Muscle of leg (tissue), 11 donors: ENCODE results near the gene ZNF341. TPM values are rescaled to one million over a fixed set of nuclear protein-coding genes. Genes with fewer than 3 reads are reported as not detected.

Experiments used
- DNase-seq: peaks from one replicate; pipeline ENCODE4 v3.0.0; 2013
- H3K27ac ChIP-seq: one replicate; pipeline ENCODE4 v1.5.1; 2013; ENCODE audit warnings: mild to moderate bottlenecking, low read length, control low read depth
- H3K27me3 ChIP-seq: one replicate; pipeline ENCODE4 v1.6.1; 2013; ENCODE audit warnings: low read length; ENCODE audit not compliant: control insufficient read depth, insufficient read depth
- H3K36me3 ChIP-seq: one replicate; pipeline ENCODE4 v1.6.1; 2013; ENCODE audit warnings: low read length; ENCODE audit not compliant: control insufficient read depth, insufficient read depth
- H3K4me1 ChIP-seq: one replicate; pipeline ENCODE4 v1.6.1; 2013; ENCODE audit warnings: low read length; ENCODE audit not compliant: control insufficient read depth, insufficient read depth
- H3K4me3 ChIP-seq: one replicate; pipeline ENCODE4 v1.5.1; 2013; ENCODE audit warnings: low read length, control low read depth
- H3K9me3 ChIP-seq: replicated peaks from 2 replicates; pipeline ENCODE4 v1.6.1; 2013; ENCODE audit warnings: low read depth, low read length; ENCODE audit not compliant: control insufficient read depth
- WGBS: methylation state at CpG from one replicate; pipeline ENCODE4 v1.1.5; 2013; ENCODE audit warnings: missing lambda C conversion rate; ENCODE audit not compliant: insufficient coverage; 5-methylcytosine and 5-hydroxymethylcytosine counted together
- polyA plus RNA-seq, 8 donors: library from polyadenylated mRNA; unstranded; fragments of 120-200 nt; gene quantifications; one replicate each; pipeline versions ENCODE4 v1.2.1 to v1.2.3, GENCODE V29; 2013; ENCODE audit warnings: inconsistent platforms in 1 of 8, low replicate concordance in 1 of 8; ENCODE audit not compliant: insufficient read length in 8 of 8, insufficient read depth in 1 of 8
- total RNA-seq: library from RNA; stranded (reverse); fragments of 120-200 nt; gene quantifications from one replicate; pipeline ENCODE4 v1.2.4, GENCODE V29; 2013

Gene ZNF341
- total and polyA plus RNA-seq, 9 donors, result 1.3 to 3.2 (median 2.8) TPM

GRCh38 chr20:33730946-33731692, 677 bp upstream of the ZNF341 start:
- Histone ChIP-seq H3K27me3 (peaks cover 2% of the 10 kb centered on the region), H3K36me3 (no peaks in the 10 kb centered on the region), H3K4me1 (peaks cover 23% of the 10 kb centered on the region), H3K4me3 (peak overlapping the region; percentile 64), H3K27ac (peak overlapping the region; percentile 96), H3K9me3 (peaks cover 4% of the 10 kb centered on the region)
- 64% methylated on average over 12 of the region's 18 CpGs for WGBS
- no peak for DNase-seq

- WGBS, result 1% methylated on average over 68 of the region's 68 CpGs
- Histone ChIP-seq H3K9me3 (peaks cover 15% of the 10 kb centered on the region), H3K4me1 (peaks cover 23% of the 10 kb centered on the region), H3K4me3 (peak overlapping the region; percentile 58), H3K36me3 (no peaks in the 10 kb centered on the region), H3K27me3 (peaks cover 2% of the 10 kb centered on the region), H3K27ac (peak overlapping the region; percentile 87)
- DNase-seq, result peak; percentile 96
Measured at GRCh38 chr20:33732166-33732970, 572 bp downstream of the ZNF341 start.

- no peaks in the 10 kb centered on the region for H3K36me3 ChIP-seq
- DNase-seq, result peak; percentile 58
- peak overlapping the region; percentile 62 for H3K27ac ChIP-seq
- no peak overlapping the region for H3K4me3 ChIP-seq
- H3K9me3 ChIP-seq, result peaks cover 18% of the 10 kb centered on the region
- peaks cover 23% of the 10 kb centered on the region for H3K4me1 ChIP-seq
- H3K27me3 ChIP-seq, result peaks cover 2% of the 10 kb centered on the region
- WGBS, result 44% methylated on average over 2 of the region's 6 CpGs
Measured at GRCh38 chr20:33733654-33734576, 2.1 kb downstream of the ZNF341 start.

GRCh38 chr20:33736962-33737361, 5.2 kb downstream of the ZNF341 start:
- Histone ChIP-seq H3K27me3 (no peaks in the 10 kb centered on the region), H3K27ac (no peak overlapping the region), H3K4me3 (no peak overlapping the region), H3K36me3 (no peaks in the 10 kb centered on the region), H3K9me3 (peaks cover 18% of the 10 kb centered on the region), H3K4me1 (peaks cover 16% of the 10 kb centered on the region)
- no peak for DNase-seq
- no CpG with 5 or more reads among the region's 3 CpGs for whole genome bisulfite sequencing

- WGBS, result 89% methylated on average over 6 of the region's 7 CpGs
- peaks cover 18% of the 10 kb centered on the region for H3K9me3 ChIP-seq
- no peak for DNase-seq
Measured at GRCh38 chr20:33739493-33739892, 7.7 kb downstream of the ZNF341 start.

GRCh38 chr20:33740189-33740588, 8.4 kb downstream of the ZNF341 start:
- Histone ChIP-seq H3K27me3 (no peaks in the 10 kb centered on the region), H3K4me1 (no peaks in the 10 kb centered on the region), H3K36me3 (no peaks in the 10 kb centered on the region), H3K27ac (no peak overlapping the region), H3K9me3 (peaks cover 18% of the 10 kb centered on the region), H3K4me3 (no peak overlapping the region)
- no peak for DNase-seq
- no CpG with 5 or more reads among the region's 1 CpG for WGBS

More at GRCh38 chr20:33739493-33739892, 7.7 kb downstream of the ZNF341 start:
- no peaks in the 10 kb centered on the region for H3K27me3 ChIP-seq
- no peak overlapping the region for H3K27ac ChIP-seq
- no peaks in the 10 kb centered on the region for H3K36me3 ChIP-seq
- no peak overlapping the region for H3K4me3 ChIP-seq
- H3K4me1 ChIP-seq, result no peaks in the 10 kb centered on the region

- peaks cover 4% of the 10 kb centered on the region for H3K36me3 ChIP-seq
- no peaks in the 10 kb centered on the region for H3K27me3 ChIP-seq
- no peaks in the 10 kb centered on the region for H3K9me3 ChIP-seq
- H3K4me1 ChIP-seq, result no peaks in the 10 kb centered on the region
- DNase-seq, result no peak
- H3K4me3 ChIP-seq, result no peak overlapping the region
- no CpG with 5 or more reads among the region's 3 CpGs for WGBS
- H3K27ac ChIP-seq, result no peak overlapping the region
Measured at GRCh38 chr20:33744181-33744580, 12.4 kb downstream of the ZNF341 start.

GRCh38 chr20:33744773-33745385, 13.1 kb downstream of the ZNF341 start:
- 87% methylated on average over 12 of the region's 14 CpGs for WGBS
- H3K27ac ChIP-seq, result no peak overlapping the region
- no peak for DNase-seq
- H3K9me3 ChIP-seq, result no peaks in the 10 kb centered on the region
- H3K36me3 ChIP-seq, result peaks cover 4% of the 10 kb centered on the region
- H3K4me1 ChIP-seq, result no peaks in the 10 kb centered on the region
- no peaks in the 10 kb centered on the region for H3K27me3 ChIP-seq
- H3K4me3 ChIP-seq, result no peak overlapping the region

- Histone ChIP-seq H3K27ac (no peak overlapping the region), H3K27me3 (no peaks in the 10 kb centered on the region), H3K9me3 (no peaks in the 10 kb centered on the region), H3K36me3 (peaks cover 4% of the 10 kb centered on the region), H3K4me3 (no peak overlapping the region), H3K4me1 (no peaks in the 10 kb centered on the region)
- WGBS, result 84% methylated on average over 12 of the region's 12 CpGs
- DNase-seq, result no peak
Measured at GRCh38 chr20:33746325-33746998, 14.7 kb downstream of the ZNF341 start.
